Karpas-422 (cell line): ENCODE results near the gene RIMS4. TPM values are rescaled to one million over a fixed set of nuclear protein-coding genes. Genes with fewer than 3 reads are reported as not detected.
A peak's percentile ranks its signal among the peaks of the same experiment; 100 is the strongest.

Source experiments
- DNase-seq: peaks from one replicate; pipeline ENCODE4 v3.0.0-alpha.2; 2015
- H2AFZ ChIP-seq: fragments of 200-600 bp; sonication (generic); 2 replicates; pipeline ENCODE4 v1.6.1; 2014; ENCODE audit warnings: antibody characterized with exemption, low read length, mixed read lengths
- H3K27ac ChIP-seq: fragments of 200-600 bp; sonication (generic); 2 replicates; pipeline ENCODE4 v1.5.1; 2014; ENCODE audit warnings: mild to moderate bottlenecking, low read length, moderate library complexity
- H3K27me3 ChIP-seq: fragments of 200-600 bp; sonication (generic); 2 replicates; pipeline ENCODE4 v1.6.1; 2014; ENCODE audit warnings: low read length, mixed read lengths
- H3K36me3 ChIP-seq: fragments of 200-600 bp; sonication (generic); 2 replicates; pipeline ENCODE4 v1.6.1; 2014; ENCODE audit warnings: low read length, mixed read lengths; ENCODE audit not compliant: insufficient read depth
- H3K4me1 ChIP-seq: fragments of 200-600 bp; sonication (generic); 2 replicates; pipeline ENCODE4 v1.6.1; 2014; ENCODE audit warnings: mild to moderate bottlenecking, low read length, mixed read lengths
- H3K4me2 ChIP-seq: fragments of 200-600 bp; sonication (generic); 2 replicates; pipeline ENCODE4 v1.6.1; 2014; ENCODE audit warnings: low read length, low read depth, mild to moderate bottlenecking; ENCODE audit not compliant: poor library complexity, severe bottlenecking
- H3K4me3 ChIP-seq: fragments of 200-600 bp; sonication (generic); 2 replicates; pipeline ENCODE4 v1.5.1; 2014; ENCODE audit warnings: mild to moderate bottlenecking, antibody characterized with exemption, low read length, mixed read lengths
- H3K79me2 ChIP-seq: fragments of 200-600 bp; sonication (generic); 2 replicates; pipeline ENCODE4 v1.6.1; 2014; ENCODE audit warnings: mild to moderate bottlenecking, low read length, mixed read lengths
- H3K9ac ChIP-seq: fragments of 200-600 bp; sonication (generic); 2 replicates; pipeline ENCODE4 v1.6.0; 2014; ENCODE audit warnings: low read length
- H3K9me2 ChIP-seq: fragments of 200-600 bp; sonication (generic), shearing (Covaris generic); replicated peaks from 2 replicates; pipeline ENCODE4 v1.6.0; 2014; ENCODE audit warnings: mild to moderate bottlenecking, low read length, moderate library complexity; ENCODE audit not compliant: insufficient read depth
- H3K9me3 ChIP-seq: fragments of 300-700, 200-600 bp; sonication (generic); 2 replicates; pipeline ENCODE4 v1.6.1; 2014; ENCODE audit warnings: low read length, mixed read lengths
- H4K20me1 ChIP-seq: fragments of 200-600 bp; sonication (generic); 2 replicates; pipeline ENCODE4 v1.6.1; 2014; ENCODE audit warnings: mild to moderate bottlenecking, antibody characterized with exemption, low read length, low read depth; ENCODE audit not compliant: insufficient read depth
- total RNA-seq: library from RNA; depleted of rRNA; stranded (reverse); fragments of >200 nt; shearing (Covaris generic); gene quantifications from 2 replicates; pipeline ENCODE4 v1.2.3, GENCODE V29; 2014; ENCODE audit warnings: low replicate concordance

Gene RIMS4
- total RNA-seq, 1 experiment from 2014 or later, result not detected

DNA sequence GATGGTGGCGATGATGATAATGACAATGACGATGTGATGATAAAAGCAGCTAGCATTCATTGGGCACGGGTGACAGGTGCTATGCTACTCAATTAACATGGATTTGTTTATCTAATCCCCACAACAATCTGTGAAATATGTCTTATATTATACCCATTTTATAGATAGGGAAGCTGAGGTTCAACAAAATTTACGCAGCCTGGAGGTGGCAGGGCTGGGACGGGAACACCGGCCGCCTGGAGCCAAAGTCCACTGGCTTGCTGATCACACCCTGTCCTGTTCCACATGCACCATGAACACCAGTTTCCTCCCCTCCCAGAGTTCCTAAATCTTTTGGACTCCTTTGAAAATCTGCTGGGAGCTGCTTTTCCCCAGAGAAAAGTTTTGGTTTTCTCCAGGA lies 23.0 kb downstream of the RIMS4 start:
- no peaks in the 10 kb centered on the region for H3K9me3 ChIP-seq
- H3K79me2 ChIP-seq, result no peaks in the 10 kb centered on the region
- H3K9ac ChIP-seq, result no peak overlapping the region
- no peaks in the 10 kb centered on the region for H4K20me1 ChIP-seq
- DNase-seq, result no peak
- H3K4me3 ChIP-seq, result no peak overlapping the region
- H2AFZ ChIP-seq, result no peak overlapping the region
- no peak overlapping the region for H3K27ac ChIP-seq
- H3K36me3 ChIP-seq, result no peaks in the 10 kb centered on the region
- H3K27me3 ChIP-seq, result no peaks in the 10 kb centered on the region
- H3K9me2 ChIP-seq, result no peaks in the 10 kb centered on the region
- H3K4me1 ChIP-seq, result no peaks in the 10 kb centered on the region
- H3K4me2 ChIP-seq, result no peak overlapping the region

DNA sequence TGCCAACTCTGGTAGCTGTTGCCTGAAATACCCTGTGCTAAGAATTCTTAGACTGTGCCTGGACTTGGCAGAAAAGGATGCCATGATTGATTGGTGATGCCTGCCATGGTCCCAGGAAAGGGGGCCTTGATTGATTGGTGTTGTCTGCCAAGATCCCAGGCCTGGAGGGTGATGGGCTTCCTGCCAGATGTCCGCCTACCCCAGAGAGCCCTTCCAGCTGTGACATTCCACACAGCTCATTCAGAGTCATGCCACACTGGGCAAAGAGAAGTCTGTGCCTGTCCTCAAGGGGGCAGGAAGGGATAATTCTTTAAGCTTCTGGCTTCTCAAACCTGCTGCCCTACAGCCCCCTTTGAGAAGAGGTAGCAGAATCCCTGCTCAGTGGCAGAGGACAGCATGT lies 24.6 kb downstream of the RIMS4 start:
- H3K79me2 ChIP-seq, result no peaks in the 10 kb centered on the region

DNA sequence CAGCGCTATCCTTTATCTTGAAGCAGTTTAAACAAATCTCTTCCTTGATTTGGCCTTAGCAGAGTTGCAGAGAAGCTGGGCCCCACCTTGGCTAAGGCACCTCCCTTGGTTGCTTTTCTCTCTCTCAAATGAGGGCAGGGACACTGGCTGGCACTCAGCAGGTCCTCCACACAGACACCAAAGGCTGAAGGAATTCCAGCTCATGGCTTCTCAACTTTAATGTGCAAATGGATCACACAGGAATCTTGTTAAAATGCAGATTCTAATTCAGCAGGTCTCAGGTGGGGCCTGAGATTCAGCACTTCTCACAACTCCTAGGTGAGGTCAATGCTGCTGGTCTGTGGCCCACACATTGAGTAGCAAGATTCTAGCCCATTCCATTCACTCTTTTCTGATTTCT lies 25.7 kb downstream of the RIMS4 start:
- no peak overlapping the region for H3K4me3 ChIP-seq
- H3K27ac ChIP-seq, result no peak overlapping the region
- no peaks in the 10 kb centered on the region for H3K9me2 ChIP-seq
- H3K4me1 ChIP-seq, result no peaks in the 10 kb centered on the region
- no peaks in the 10 kb centered on the region for H3K9me3 ChIP-seq
- H3K9ac ChIP-seq, result no peak overlapping the region
- no peaks in the 10 kb centered on the region for H4K20me1 ChIP-seq
- no peak for DNase-seq
- no peak overlapping the region for H3K4me2 ChIP-seq
- no peaks in the 10 kb centered on the region for H3K36me3 ChIP-seq
- H2AFZ ChIP-seq, result no peak overlapping the region
- no peaks in the 10 kb centered on the region for H3K79me2 ChIP-seq
- H3K27me3 ChIP-seq, result no peaks in the 10 kb centered on the region

More for the DNA sequence above, 24.6 kb downstream of the RIMS4 start:
- Histone ChIP-seq H2AFZ (no peak overlapping the region), H3K4me3 (no peak overlapping the region), H3K9me2 (no peaks in the 10 kb centered on the region), H3K9ac (no peak overlapping the region), H3K4me2 (no peak overlapping the region), H3K27me3 (no peaks in the 10 kb centered on the region), H3K4me1 (no peaks in the 10 kb centered on the region), H3K9me3 (no peaks in the 10 kb centered on the region), H3K36me3 (no peaks in the 10 kb centered on the region), H3K27ac (no peak overlapping the region), H4K20me1 (no peaks in the 10 kb centered on the region)
- no peak for DNase-seq

DNA sequence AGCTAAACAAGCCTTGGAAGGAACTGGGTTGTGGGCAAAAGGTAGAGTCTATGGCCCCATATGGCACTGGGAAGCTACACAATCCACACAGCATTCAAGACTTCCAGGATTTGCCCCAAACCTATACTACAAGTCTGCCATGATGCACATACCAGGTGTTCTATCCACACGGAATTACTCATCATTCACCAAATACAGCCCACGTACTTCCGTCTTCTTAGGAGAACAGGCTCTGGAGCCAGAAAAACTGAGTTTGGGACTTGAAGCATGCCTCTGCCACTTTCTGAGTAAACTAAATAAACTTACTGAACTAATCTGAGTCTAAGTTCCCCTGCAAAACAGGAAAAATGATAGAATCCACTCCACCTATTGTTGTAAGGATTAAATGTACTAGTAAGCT lies 28.6 kb downstream of the RIMS4 start:
- no peak for DNase-seq
- H3K4me1 ChIP-seq, result no peaks in the 10 kb centered on the region
- H2AFZ ChIP-seq, result no peak overlapping the region
- no peaks in the 10 kb centered on the region for H3K36me3 ChIP-seq
- no peaks in the 10 kb centered on the region for H3K9me3 ChIP-seq
- H3K4me3 ChIP-seq, result no peak overlapping the region
- no peaks in the 10 kb centered on the region for H3K79me2 ChIP-seq
- H4K20me1 ChIP-seq, result no peaks in the 10 kb centered on the region
- no peak overlapping the region for H3K4me2 ChIP-seq
- no peaks in the 10 kb centered on the region for H3K9me2 ChIP-seq
- H3K9ac ChIP-seq, result no peak overlapping the region
- H3K27ac ChIP-seq, result no peak overlapping the region
- no peaks in the 10 kb centered on the region for H3K27me3 ChIP-seq

DNA sequence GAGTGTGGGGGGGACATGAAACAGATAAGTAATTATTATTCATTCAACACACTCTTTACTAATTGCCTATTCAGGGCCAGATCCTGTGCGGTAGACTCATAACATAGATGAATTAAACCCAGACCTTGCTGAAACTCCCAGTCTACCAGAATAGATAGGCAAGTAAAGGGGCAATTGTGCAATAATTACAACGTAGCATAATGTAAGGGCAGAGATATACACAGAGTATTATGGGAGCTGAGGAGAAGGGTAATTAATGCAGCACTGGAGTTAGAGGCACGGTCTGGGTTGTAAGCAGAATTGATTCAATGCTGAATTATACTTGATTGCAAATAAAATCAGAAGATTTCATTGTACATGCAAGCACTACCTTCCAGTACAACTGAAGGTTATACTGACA lies 29.2 kb downstream of the RIMS4 start:
- Histone ChIP-seq H3K4me3 (no peak overlapping the region), H3K9ac (no peak overlapping the region), H3K4me2 (no peak overlapping the region), H3K27me3 (no peaks in the 10 kb centered on the region), H4K20me1 (no peaks in the 10 kb centered on the region), H3K9me2 (no peaks in the 10 kb centered on the region), H3K79me2 (no peaks in the 10 kb centered on the region), H3K36me3 (no peaks in the 10 kb centered on the region), H3K4me1 (no peaks in the 10 kb centered on the region), H3K9me3 (no peaks in the 10 kb centered on the region), H3K27ac (no peak overlapping the region), H2AFZ (no peak overlapping the region)
- DNase-seq, result no peak

DNA sequence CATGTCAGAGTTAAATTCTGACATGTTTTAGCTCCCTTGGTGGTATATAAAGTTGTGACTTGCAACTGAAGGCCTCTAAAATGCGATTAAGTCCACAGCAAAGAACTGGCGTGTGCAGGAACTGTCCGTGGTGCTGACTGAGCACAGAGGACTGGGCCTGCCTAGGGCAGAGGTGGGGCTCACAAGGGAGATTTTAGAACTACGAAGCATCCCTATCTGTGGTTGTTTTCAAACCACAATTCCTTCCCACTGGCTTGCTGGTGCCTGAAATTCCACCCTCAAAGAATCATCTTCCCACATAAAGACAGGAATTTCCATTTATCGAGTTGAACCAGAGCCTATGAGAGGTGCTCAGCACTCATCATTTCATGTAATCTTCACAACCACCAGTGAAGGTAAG lies 30.1 kb downstream of the RIMS4 start:
- Histone ChIP-seq H3K4me2 (no peak overlapping the region), H3K9ac (no peak overlapping the region), H3K27me3 (no peaks in the 10 kb centered on the region), H3K79me2 (no peaks in the 10 kb centered on the region), H3K4me1 (no peaks in the 10 kb centered on the region), H4K20me1 (no peaks in the 10 kb centered on the region), H3K36me3 (no peaks in the 10 kb centered on the region), H2AFZ (no peak overlapping the region), H3K9me3 (no peaks in the 10 kb centered on the region), H3K9me2 (no peaks in the 10 kb centered on the region), H3K27ac (no peak overlapping the region), H3K4me3 (no peak overlapping the region)
- peak; percentile 84 for DNase-seq

DNA sequence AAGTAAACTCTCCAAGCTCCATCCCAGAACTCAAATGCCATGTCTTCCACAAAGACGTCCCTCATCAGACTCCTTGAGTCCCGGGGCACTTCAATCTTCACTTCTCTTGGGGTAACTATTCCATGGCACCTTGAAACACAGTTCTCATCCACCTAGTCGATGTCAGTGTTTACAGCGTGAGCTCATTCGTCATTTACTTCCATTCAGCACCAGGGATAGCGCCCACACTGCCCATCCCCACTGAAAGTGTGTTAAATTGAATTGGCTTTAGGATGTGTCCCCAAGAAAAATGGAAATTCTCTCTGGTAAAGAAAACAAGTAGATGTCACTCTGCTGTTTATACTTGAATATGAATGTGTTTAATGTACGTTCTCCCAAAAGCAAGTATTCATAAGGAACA lies 33.4 kb downstream of the RIMS4 start:
- peak; percentile 50 for DNase-seq
- Histone ChIP-seq H3K4me2 (no peak overlapping the region), H2AFZ (no peak overlapping the region)

DNA sequence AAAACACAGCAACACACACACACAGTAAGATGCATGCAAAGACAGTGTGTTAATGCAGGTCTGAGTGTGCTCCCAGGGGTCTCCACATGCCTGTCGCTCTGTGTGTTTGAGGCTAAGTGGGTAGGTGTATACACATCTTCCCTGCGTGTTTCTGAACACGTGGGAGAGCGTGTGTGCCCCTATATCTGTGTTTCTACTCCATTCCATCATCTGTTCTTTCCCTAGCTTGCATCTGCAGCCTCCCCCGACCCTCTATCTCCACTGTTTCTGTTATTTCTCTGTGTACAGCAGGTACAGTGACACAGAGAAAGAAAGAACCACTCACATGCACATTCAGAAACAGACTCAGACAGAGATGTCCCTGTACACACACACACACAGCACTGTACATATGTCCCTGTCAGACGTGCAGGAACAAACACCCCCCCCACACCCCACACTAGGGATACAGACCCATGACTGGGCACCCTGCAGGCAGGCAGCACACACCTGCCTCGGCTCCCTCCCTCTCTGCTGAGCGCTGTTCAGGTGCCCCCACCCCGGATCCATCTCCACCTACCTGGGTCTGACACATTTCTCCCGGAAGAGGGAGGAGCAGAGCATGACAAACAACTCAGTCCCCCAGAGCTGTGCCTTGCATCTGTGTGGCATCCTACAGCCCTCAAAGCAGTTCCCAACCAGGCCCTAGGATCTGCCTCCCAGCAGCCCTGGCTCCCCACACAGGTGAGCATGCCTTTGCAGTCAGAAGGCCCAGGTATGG lies 37.1 kb downstream of the RIMS4 start:
- Histone ChIP-seq H3K4me2 (no peak overlapping the region), H3K36me3 (no peaks in the 10 kb centered on the region), H2AFZ (no peak overlapping the region), H3K27ac (no peak overlapping the region), H3K9me2 (no peaks in the 10 kb centered on the region), H3K27me3 (no peaks in the 10 kb centered on the region), H3K79me2 (no peaks in the 10 kb centered on the region), H3K4me3 (no peak overlapping the region), H3K4me1 (no peaks in the 10 kb centered on the region), H4K20me1 (no peaks in the 10 kb centered on the region), H3K9me3 (no peaks in the 10 kb centered on the region), H3K9ac (no peak overlapping the region)
- DNase-seq, result no peak

More for the DNA sequence above, 33.4 kb downstream of the RIMS4 start:
- H3K36me3 ChIP-seq, result no peaks in the 10 kb centered on the region
- no peak overlapping the region for H3K27ac ChIP-seq
- no peak overlapping the region for H3K4me3 ChIP-seq
- H3K79me2 ChIP-seq, result no peaks in the 10 kb centered on the region
- H3K9ac ChIP-seq, result no peak overlapping the region
- H3K4me1 ChIP-seq, result no peaks in the 10 kb centered on the region
- H3K27me3 ChIP-seq, result no peaks in the 10 kb centered on the region
- H4K20me1 ChIP-seq, result no peaks in the 10 kb centered on the region
- no peaks in the 10 kb centered on the region for H3K9me3 ChIP-seq
- H3K9me2 ChIP-seq, result no peaks in the 10 kb centered on the region
